A549 (cell line): ENCODE data around the gene IFITM2.

Experiments
- CTCF ChIP-seq: fragments of >200 bp; sonication (Bioruptor Twin); formaldehyde crosslinking; IDR thresholded peaks from 3 replicates; pipeline ENCODE4 v1.5.1; 2016
- KDM5A ChIP-seq: fragments of 200-600 bp; sonication (generic); IDR thresholded peaks from 2 replicates; pipeline ENCODE4 v1.6.1; 2016; ENCODE audit warnings: antibody characterized with exemption, mild to moderate bottlenecking
- RNF2 ChIP-seq: fragments of 200-600 bp; sonication (generic); IDR thresholded peaks from 2 replicates; pipeline ENCODE4 v1.6.1; 2016; ENCODE audit warnings: low read depth, mild to moderate bottlenecking, antibody characterized with exemption, moderate library complexity, borderline replicate concordance

GRCh38 chr11:272195-272930 is 35.3 kb upstream of the IFITM2 start:
- TF ChIP-seq CTCF (no peak), RNF2 (no peak), KDM5A (no peak)
